AG04449 (cell line): ENCODE results near the gene AP2M1.

ENCODE experiments used
- CTCF ChIA-PET: fragments of 350-600 bp; formaldehyde crosslinking; extraction: SDS; loops from one replicate; lab custom pipeline; 2021; ENCODE audit warnings: antibody characterized with exemption; lab: Yijun Ruan, JAX
- POLR2A ChIA-PET: fragments of 400-600, 350-600 bp; formaldehyde crosslinking; extraction: SDS; loops from one replicate; lab custom pipeline; 2020; ENCODE audit warnings: antibody characterized with exemption, inconsistent platforms; lab: Yijun Ruan, JAX
- DNase-seq: peaks from one replicate; pipeline ENCODE4 v3.0.0-alpha.2; 2010; ENCODE audit warnings: low read depth, low spot score
- H3K4me3 ChIP-seq: 2 replicates; pipeline ENCODE4 v1.5.1; 2011; ENCODE audit warnings: low read depth, mild to moderate bottlenecking, control low read depth, low read length
- TF ChIP-seq, protein P1 (sequence below): IDR thresholded peaks from one replicate; pipeline ENCODE4 v1.5.1; 2011; ENCODE audit warnings: mild to moderate bottlenecking, moderate library complexity, low read length, control low read depth, inconsistent platforms; ENCODE audit not compliant: insufficient read depth; ENCODE audit errors: missing control alignments

Gene AP2M1

DNA sequence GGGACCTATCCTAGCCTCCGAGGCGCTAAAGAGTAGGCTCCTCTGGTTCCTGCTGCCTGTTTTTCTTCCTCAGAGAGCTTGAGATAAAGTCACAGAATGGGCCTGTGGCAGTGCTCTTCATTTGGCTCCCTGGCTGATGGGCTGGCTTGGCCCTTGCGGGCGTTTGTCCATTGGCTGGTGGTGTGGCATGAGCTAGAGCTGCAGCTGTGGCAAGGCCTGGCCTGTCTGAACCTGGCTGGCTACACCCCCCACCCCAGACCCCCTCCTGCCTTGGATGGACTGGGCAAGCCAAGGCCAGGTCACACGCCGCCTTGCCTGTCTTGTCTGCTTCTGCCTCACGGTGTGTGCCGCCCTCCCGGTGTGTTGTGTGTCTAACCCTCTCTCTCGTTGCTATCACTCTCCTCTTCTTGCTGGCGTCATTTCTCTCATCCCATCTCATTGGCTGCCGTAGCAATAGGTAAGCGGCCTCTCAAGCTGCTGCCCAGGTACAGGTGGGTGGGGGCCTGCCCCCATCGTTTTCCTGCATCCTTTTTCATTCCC is 3.2 kb downstream of the AP2M1 start:
- DNase-seq: no peak
- POLR2A ChIA-PET: interaction anchor here (1.6 to 2.4 kb wide), 2 partner anchors 8 to 69 kb away, joined by 6 to 43 read pairs; partner anchors contain the start of gene ABCF3
- CTCF ChIA-PET: interaction anchor here (1.2 to 2.0 kb wide), 4 partner anchors 9 to 138 kb away, joined by 3 to 10 read pairs (median 4); partner anchors contain the start of gene EEF1AKMT4
- TF ChIP-seq, protein P1, sequence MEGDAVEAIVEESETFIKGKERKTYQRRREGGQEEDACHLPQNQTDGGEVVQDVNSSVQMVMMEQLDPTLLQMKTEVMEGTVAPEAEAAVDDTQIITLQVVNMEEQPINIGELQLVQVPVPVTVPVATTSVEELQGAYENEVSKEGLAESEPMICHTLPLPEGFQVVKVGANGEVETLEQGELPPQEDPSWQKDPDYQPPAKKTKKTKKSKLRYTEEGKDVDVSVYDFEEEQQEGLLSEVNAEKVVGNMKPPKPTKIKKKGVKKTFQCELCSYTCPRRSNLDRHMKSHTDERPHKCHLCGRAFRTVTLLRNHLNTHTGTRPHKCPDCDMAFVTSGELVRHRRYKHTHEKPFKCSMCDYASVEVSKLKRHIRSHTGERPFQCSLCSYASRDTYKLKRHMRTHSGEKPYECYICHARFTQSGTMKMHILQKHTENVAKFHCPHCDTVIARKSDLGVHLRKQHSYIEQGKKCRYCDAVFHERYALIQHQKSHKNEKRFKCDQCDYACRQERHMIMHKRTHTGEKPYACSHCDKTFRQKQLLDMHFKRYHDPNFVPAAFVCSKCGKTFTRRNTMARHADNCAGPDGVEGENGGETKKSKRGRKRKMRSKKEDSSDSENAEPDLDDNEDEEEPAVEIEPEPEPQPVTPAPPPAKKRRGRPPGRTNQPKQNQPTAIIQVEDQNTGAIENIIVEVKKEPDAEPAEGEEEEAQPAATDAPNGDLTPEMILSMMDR: no peak
- H3K4me3 ChIP-seq: peak overlapping the region; percentile 99

DNA sequence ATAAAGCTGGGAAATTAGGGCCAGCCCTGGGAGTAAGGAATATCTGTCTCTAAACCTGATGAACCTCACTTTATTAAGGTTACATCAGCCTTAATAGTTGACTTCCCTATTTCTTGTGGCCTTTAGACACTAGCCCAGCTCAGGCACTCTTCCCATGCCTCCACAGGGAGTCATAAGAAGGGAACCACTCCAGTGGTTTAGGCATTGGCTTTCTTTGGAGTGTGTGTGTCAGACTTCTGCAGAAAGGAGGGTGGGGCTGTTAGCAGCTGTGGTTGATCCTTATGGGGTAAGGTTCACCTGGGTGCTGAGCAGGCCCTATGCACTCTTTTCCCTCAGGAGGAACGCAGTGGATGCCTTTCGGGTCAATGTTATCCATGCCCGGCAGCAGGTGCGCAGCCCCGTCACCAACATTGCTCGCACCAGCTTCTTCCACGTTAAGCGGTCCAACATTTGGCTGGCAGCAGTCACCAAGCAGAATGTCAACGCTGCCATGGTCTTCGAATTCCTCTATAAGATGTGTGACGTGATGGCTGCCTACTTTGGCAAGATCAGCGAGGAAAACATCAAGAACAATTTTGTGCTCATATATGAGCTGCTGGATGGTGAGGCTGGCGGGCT is 4.0 kb downstream of the AP2M1 start:
- CTCF ChIA-PET: interaction anchor here (0.9 to 1.8 kb wide), 2 partner anchors 71 to 111 kb away, joined by 3 to 10 read pairs; partner anchors contain the start of gene EEF1AKMT4
- TF ChIP-seq, protein P1: no peak
- POLR2A ChIA-PET: no interaction called here
- no peak overlapping the region for H3K4me3 ChIP-seq
- no peak for DNase-seq

DNA sequence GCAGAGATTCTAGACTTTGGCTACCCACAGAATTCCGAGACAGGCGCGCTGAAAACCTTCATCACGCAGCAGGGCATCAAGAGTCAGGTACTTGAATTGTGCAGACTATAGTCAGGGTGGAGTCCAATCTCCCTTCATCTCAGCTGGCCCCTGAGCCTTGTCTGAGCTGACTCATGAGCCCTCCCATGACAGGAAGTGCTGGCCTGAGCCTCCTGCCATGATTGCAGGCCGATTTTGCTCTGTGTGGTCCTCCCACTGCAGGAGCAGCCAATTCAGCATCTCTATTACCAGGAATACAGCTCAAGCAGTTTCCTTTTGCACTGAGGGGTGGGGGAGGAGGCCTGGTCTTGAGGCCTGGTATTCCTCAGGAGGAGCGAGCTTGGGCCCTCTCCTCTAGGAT is 5.5 kb downstream of the AP2M1 start:
- ChIA-PET POLR2A (interaction anchor here (1.1 to 1.2 kb wide), 2 partner anchors 9 to 62 kb away, joined by 3 read pairs; no protein-coding TSS in a partner anchor), CTCF (interaction anchor here (0.6 to 2.6 kb wide), 6 partner anchors 23 to 70 kb away, joined by 3 to 8 read pairs (median 4); partner anchors contain the start of genes EEF1AKMT4 and EIF2B5)
- DNase-seq: no peak
- no peak overlapping the region for H3K4me3 ChIP-seq
- TF ChIP-seq, protein P1: no peak

DNA sequence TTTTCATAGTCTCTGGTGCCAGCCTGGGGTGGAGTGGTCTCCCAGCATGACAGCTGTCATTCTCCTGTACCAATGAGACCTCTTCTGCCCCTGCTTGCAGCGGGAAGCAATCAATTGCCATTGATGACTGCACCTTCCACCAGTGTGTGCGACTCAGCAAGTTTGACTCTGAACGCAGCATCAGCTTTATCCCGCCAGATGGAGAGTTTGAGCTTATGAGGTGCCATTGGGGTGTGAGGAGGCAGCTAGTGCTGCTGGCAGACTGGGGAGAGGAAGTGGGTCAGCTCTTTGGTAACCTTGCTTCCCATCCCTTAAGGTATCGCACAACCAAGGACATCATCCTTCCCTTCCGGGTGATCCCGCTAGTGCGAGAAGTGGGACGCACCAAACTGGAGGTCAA is 6.9 kb downstream of the AP2M1 start:
- TF ChIP-seq, protein P1: no peak
- POLR2A ChIA-PET: interaction anchor here (0.8 kb wide), 1 partner anchor 51 kb away, joined by 3 read pairs; no protein-coding TSS in a partner anchor
- CTCF ChIA-PET: interaction anchor here (0.7 to 2.6 kb wide), 6 partner anchors 12 to 286 kb away, joined by 3 to 8 read pairs (median 3); no protein-coding TSS in a partner anchor
- H3K4me3 ChIP-seq: no peak overlapping the region
- no peak for DNase-seq

DNA sequence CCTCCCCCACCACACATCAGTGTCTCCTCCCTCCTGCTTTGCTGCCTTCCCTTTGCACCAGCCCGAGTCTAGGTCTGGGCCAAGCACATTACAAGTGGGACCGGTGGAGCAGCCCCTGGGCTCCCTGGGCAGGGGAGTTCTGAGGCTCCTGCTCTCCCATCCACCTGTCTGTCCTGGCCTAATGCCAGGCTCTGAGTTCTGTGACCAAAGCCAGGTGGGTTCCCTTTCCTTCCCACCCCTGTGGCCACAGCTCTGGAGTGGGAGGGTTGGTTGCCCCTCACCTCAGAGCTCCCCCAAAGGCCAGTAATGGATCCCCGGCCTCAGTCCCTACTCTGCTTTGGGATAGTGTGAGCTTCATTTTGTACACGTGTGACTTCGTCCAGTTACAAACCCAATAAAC is 9.0 kb downstream of the AP2M1 start:
- no peak overlapping the region for H3K4me3 ChIP-seq
- TF ChIP-seq, protein P1: no peak
- ChIA-PET POLR2A (interaction anchor here (0.6 to 1.3 kb wide), 3 partner anchors 14 to 57 kb away, joined by 3 to 4 read pairs (median 3); no protein-coding TSS in a partner anchor), CTCF (interaction anchor here (1.0 to 1.4 kb wide), 2 partner anchors 39 to 169 kb away, joined by 3 read pairs; no protein-coding TSS in a partner anchor)
- no peak for DNase-seq
